ENCODE results near the gene MYH8. TPM values are rescaled to one million over a fixed set of nuclear protein-coding genes. Genes with fewer than 3 reads are reported as not detected.

Gene MYH8
- total RNA-seq: not detected in 2 replicates

GRCh38 chr17:10421900-10422542 is at the start of gene MYH8:
Gene MYH8, minus strand, starts transcription at chr17:10421950. Its CDS starts 1,723 bp downstream, at chr17:10420227.

DNA sequence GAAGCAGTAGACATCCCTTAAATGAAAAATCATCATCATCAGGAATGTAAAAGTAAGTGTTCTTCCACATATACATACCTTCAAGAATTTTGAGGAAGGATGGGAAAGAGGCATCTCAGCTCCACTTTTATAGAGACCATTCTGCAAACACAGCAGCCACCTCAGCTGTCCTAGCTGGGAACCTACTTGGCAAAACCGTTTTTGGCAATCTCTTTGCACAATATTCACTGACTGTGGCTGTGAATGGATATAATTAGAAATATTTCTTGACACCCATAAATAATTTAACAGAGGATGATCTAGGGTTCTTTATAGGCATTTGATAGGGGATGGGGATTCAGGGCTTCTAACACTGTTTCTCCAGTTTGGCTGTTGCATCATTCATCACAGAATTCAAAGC is 47.7 kb upstream of the MYH8 start, which contains the start of gene MYH4:
Gene MYH4, minus strand, starts transcription at position 101 of the 400 bp plus-strand sequence. CDS start 2,814 bp downstream, outside the sequence.

GRCh38 chr17:10372906-10373305 is 48.8 kb downstream of the MYH8 start, which contains the start of gene MYH13:
Gene MYH13, minus strand, starts transcription at chr17:10373006. Its CDS starts 8,476 bp downstream, at chr17:10364530.

Other genes starting within 250 kb of the MYH8 start
- gene GAS7, start 223.3 kb downstream of the MYH8 start, total RNA-seq: under 0.01 and 0.32 TPM in 2 replicates
- not detected in 2 replicates for gene MYH13, start 48.9 kb downstream of the MYH8 start, total RNA-seq
- gene MYH4, start 47.6 kb upstream of the MYH8 start, total RNA-seq: not detected in 2 replicates
- gene MYH1, start 96.6 kb upstream of the MYH8 start, total RNA-seq: not detected in 2 replicates
- not detected in 2 replicates for gene MYH2, start 127.7 kb upstream of the MYH8 start, total RNA-seq
- under 0.01 and 0.76 TPM in 2 replicates for gene MYH3, start 235.4 kb upstream of the MYH8 start, total RNA-seq

Measured in epithelial cell of umbilical artery (primary cell).